HG02678 (cell line): ENCODE results near the gene NCOA5.

ENCODE experiments used
- ATAC-seq: cut with Tn5 transposase; IDR thresholded peaks from one replicate; pipeline ENCODE4 v1.9.1; 2021; ENCODE audit warnings: mild to moderate bottlenecking, moderate library complexity; ENCODE audit not compliant: unreplicated experiment

The NCOA5 gene

GRCh38 chr20:46021361-46022359 lies 68.1 kb downstream of the NCOA5 start:
- no peak for ATAC-seq

GRCh38 chr20:46020555-46020954 lies 69.2 kb downstream of the NCOA5 start:
- ATAC-seq: no peak

- ATAC-seq: no peak
These were observed 71.2 kb downstream of the NCOA5 start for GRCh38 chr20:46018611-46019010.

GRCh38 chr20:46018112-46018511 lies 71.7 kb downstream of the NCOA5 start:
- ATAC-seq: no peak

- no peak for ATAC-seq
These were observed 72.5 kb downstream of the NCOA5 start for GRCh38 chr20:46017272-46017671.

- ATAC-seq: no peak
These were observed 75.0 kb downstream of the NCOA5 start for GRCh38 chr20:46014517-46015396.

- no peak for ATAC-seq
These were observed 75.8 kb downstream of the NCOA5 start for GRCh38 chr20:46013829-46014516.

- ATAC-seq: no peak
These were observed 76.4 kb downstream of the NCOA5 start for GRCh38 chr20:46013322-46013828.

- no peak for ATAC-seq
These were observed 76.8 kb downstream of the NCOA5 start for GRCh38 chr20:46012921-46013320.

- ATAC-seq: no peak
These were observed 77.9 kb downstream of the NCOA5 start for GRCh38 chr20:46011631-46012482.
